ENCODE results near the gene RUNX1.

RUNX1 gene

GRCh38 chr21:34803782-34804370 is 245.2 kb downstream of the RUNX1 start:
- TF ChIP-seq GATA2 (IDR thresholded peaks at IDR 0.05; ENCODE audit: low read depth, low read length), result no peak
- TF ChIP-seq GATA3 (IDR thresholded peaks at IDR 0.05; ENCODE audit: low read depth, low read length), result no peak

- TF ChIP-seq GATA2 (IDR thresholded peaks at IDR 0.05; ENCODE audit: low read depth, low read length), result no peak
- TF ChIP-seq GATA3 (IDR thresholded peaks at IDR 0.05; ENCODE audit: low read depth, low read length), result no peak
These were observed 246.8 kb downstream of the RUNX1 start for GRCh38 chr21:34802180-34802899.

GRCh38 chr21:34801519-34802132 is 247.5 kb downstream of the RUNX1 start:
- TF ChIP-seq GATA3 (IDR thresholded peaks at IDR 0.05; ENCODE audit: low read depth, low read length) (no peak), GATA2 (IDR thresholded peaks at IDR 0.05; ENCODE audit: low read depth, low read length) (no peak)

- no peak for TF ChIP-seq GATA2 (IDR thresholded peaks at IDR 0.05; ENCODE audit: low read depth, low read length)
- no peak for TF ChIP-seq GATA3 (IDR thresholded peaks at IDR 0.05; ENCODE audit: low read depth, low read length)
These were observed 248.1 kb downstream of the RUNX1 start for GRCh38 chr21:34800797-34801518.

- TF ChIP-seq GATA2 (IDR thresholded peaks at IDR 0.05; ENCODE audit: low read depth, low read length), result no peak
- no peak for TF ChIP-seq GATA3 (IDR thresholded peaks at IDR 0.05; ENCODE audit: low read depth, low read length)
These were observed 250.0 kb downstream of the RUNX1 start for GRCh38 chr21:34799092-34799491.

GRCh38 chr21:34797921-34798535 is 251.1 kb downstream of the RUNX1 start:
- no peak for TF ChIP-seq GATA2 (IDR thresholded peaks at IDR 0.05; ENCODE audit: low read depth, low read length)
- no peak for TF ChIP-seq GATA3 (IDR thresholded peaks at IDR 0.05; ENCODE audit: low read depth, low read length)

- no peak for TF ChIP-seq GATA2 (IDR thresholded peaks at IDR 0.05; ENCODE audit: low read depth, low read length)
- TF ChIP-seq GATA3 (IDR thresholded peaks at IDR 0.05; ENCODE audit: low read depth, low read length), result no peak
These were observed 251.9 kb downstream of the RUNX1 start for GRCh38 chr21:34797201-34797525.

- TF ChIP-seq GATA3 (IDR thresholded peaks at IDR 0.05; ENCODE audit: low read depth, low read length) (no peak), GATA2 (IDR thresholded peaks at IDR 0.05; ENCODE audit: low read depth, low read length) (no peak)
These were observed 252.4 kb downstream of the RUNX1 start for GRCh38 chr21:34796518-34797200.

- TF ChIP-seq GATA3 (IDR thresholded peaks at IDR 0.05; ENCODE audit: low read depth, low read length), result no peak
- no peak for TF ChIP-seq GATA2 (IDR thresholded peaks at IDR 0.05; ENCODE audit: low read depth, low read length)
These were observed 253.4 kb downstream of the RUNX1 start for GRCh38 chr21:34795548-34796180.

- TF ChIP-seq GATA2 (IDR thresholded peaks at IDR 0.05; ENCODE audit: low read depth, low read length), result no peak
- TF ChIP-seq GATA3 (IDR thresholded peaks at IDR 0.05; ENCODE audit: low read depth, low read length), result no peak
These were observed 253.9 kb downstream of the RUNX1 start for GRCh38 chr21:34795175-34795547.

GRCh38 chr21:34794686-34795085 is 254.4 kb downstream of the RUNX1 start:
- no peak for TF ChIP-seq GATA2 (IDR thresholded peaks at IDR 0.05; ENCODE audit: low read depth, low read length)
- TF ChIP-seq GATA3 (IDR thresholded peaks at IDR 0.05; ENCODE audit: low read depth, low read length), result no peak

- TF ChIP-seq GATA2 (IDR thresholded peaks at IDR 0.05; ENCODE audit: low read depth, low read length) (no peak), GATA3 (IDR thresholded peaks at IDR 0.05; ENCODE audit: low read depth, low read length) (no peak)
These were observed 255.6 kb downstream of the RUNX1 start for GRCh38 chr21:34793471-34793870.

- no peak for TF ChIP-seq GATA3 (IDR thresholded peaks at IDR 0.05; ENCODE audit: low read depth, low read length)
- TF ChIP-seq GATA2 (IDR thresholded peaks at IDR 0.05; ENCODE audit: low read depth, low read length), result no peak
These were observed 256.5 kb downstream of the RUNX1 start for GRCh38 chr21:34792504-34793089.
